Uterus (tissue), 4 donors: Measurements from ENCODE around the gene PPP6R2. TPM values are rescaled to one million over a fixed set of nuclear protein-coding genes. Genes with fewer than 3 reads are reported as not detected.
A peak's percentile ranks its signal among the peaks of the same experiment; 100 is the strongest.

Source experiments
- DNase-seq, 2 donors: peaks; one replicate each; pipeline ENCODE4 v3.0.0-alpha.2; 2019 to 2020
- H3K27ac ChIP-seq, 2 donors: fragments of 200-600 bp; sonication (generic); 1 replicate in 1 of 2; 2 replicates in 1 of 2; pipeline ENCODE4 v1.5.1; 2016 to 2018
- H3K27me3 ChIP-seq, 2 donors: fragments of 200-600 bp; sonication (generic); one replicate each; pipeline ENCODE4 v1.5.1; 2018 to 2019; ENCODE audit warnings: control low read depth in 1 of 2
- H3K36me3 ChIP-seq, 2 donors: fragments of 200-600 bp; sonication (generic); one replicate each; pipeline ENCODE4 v1.5.1; 2019; ENCODE audit warnings: control low read depth in 1 of 2
- H3K4me1 ChIP-seq, 2 donors: fragments of 200-600 bp; sonication (generic); one replicate each; pipeline ENCODE4 v1.5.1; 2018 to 2019; ENCODE audit warnings: control low read depth in 1 of 2
- H3K4me3 ChIP-seq, 2 donors: fragments of 200-600 bp; sonication (generic); 1 replicate in 1 of 2; 2 replicates in 1 of 2; pipeline ENCODE4 v1.5.1; 2018 to 2019; ENCODE audit warnings: mild to moderate bottlenecking in 1 of 2
- H3K9me3 ChIP-seq, 2 donors: fragments of 200-600 bp; sonication (generic); one replicate each; pipeline ENCODE4 v1.5.1; 2019; ENCODE audit warnings: control low read depth in 1 of 2
- CTCF ChIP-seq, 4 experiments: fragments of 200-600 bp in 2 of 4; fragments of 450-650 bp in 2 of 4; sonication (generic) in 2 of 4; IDR thresholded peaks; one replicate each; pipeline ENCODE4 v1.5.1; 2016 to 2019; ENCODE audit warnings: antibody characterized with exemption in 4 of 4, mild to moderate bottlenecking in 2 of 4, moderate library complexity in 1 of 4
- POLR2A ChIP-seq, 2 donors: fragments of 450-650 bp; IDR thresholded peaks; one replicate each; pipeline ENCODE4 v1.6.1; 2016; ENCODE audit warnings: antibody characterized with exemption in 2 of 2, mild to moderate bottlenecking in 1 of 2, moderate library complexity in 1 of 2
- intact Hi-C: fragments of 100-400 bp; cut with DNase I; formaldehyde crosslinking; loops from one replicate; pipeline ENCODE4 v1.15.1; 2023; ENCODE audit warnings: low total_unique reads
- total RNA-seq, 4 donors: library from RNA; depleted of rRNA in 3 of 4; stranded (reverse); fragments of >200 nt in 3 of 4; gene quantifications; one replicate each; pipeline versions ENCODE4 v1.1.0 to v1.2.4, GENCODE V29; 2014 to 2023
- donor health status: DM: yes; HTN: yes; CAD: no.

PPP6R2 gene
- total RNA-seq, 4 donors from 2014 or later: 42.4 to 73.1 (median 47.2) TPM

DNA sequence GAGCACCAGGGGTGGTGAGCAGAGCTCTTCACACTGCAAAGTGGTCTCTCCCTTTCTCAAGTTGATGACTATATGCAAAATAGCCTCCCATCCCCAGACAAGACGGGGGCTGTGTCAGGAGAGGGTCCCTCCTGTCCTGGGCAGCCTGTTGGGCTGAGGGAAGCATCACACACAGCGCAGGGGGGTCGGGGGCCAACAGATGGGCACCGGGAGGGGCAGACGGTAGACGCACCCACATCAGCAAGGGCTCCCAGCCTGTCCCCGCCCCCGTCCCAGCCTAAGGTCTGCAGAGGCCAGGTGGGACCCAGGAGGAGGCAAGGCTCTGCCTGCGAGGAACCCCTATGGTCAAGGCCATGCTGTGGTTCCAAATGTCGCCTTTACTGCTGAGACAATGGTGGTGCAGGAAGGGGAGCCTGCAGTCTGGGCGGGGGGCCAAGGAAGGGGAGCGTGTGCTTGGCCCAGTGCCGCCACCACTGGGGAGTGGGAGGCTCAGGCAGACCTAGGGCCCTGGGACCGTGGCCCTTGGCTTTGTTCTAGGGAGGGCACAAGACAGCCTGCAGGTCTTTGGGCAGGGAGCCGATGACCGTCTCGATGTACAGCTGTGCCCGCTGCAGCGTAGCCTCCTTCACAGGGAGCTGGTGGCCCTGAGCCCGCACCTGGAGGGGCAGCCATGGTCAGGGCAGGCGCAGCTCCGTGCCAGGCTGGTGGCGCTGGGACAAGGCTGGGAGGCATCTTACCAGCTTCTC lies 31.3 kb upstream of the PPP6R2 start:
- TF ChIP-seq POLR2A (IDR thresholded peaks at IDR 0.05): no peak
- TF ChIP-seq CTCF (IDR thresholded peaks at IDR 0.05): no peak
- Histone ChIP-seq H3K4me3 (no peak overlapping the region), H3K27me3 (no peaks in the 10 kb centered on the region), H3K36me3 (no peaks in the 10 kb centered on the region), H3K9me3 (no peaks in the 10 kb centered on the region), H3K27ac (no peak overlapping the region), H3K4me1 (peaks cover 0 to 17% of the 10 kb centered on the region in 2 donors)
- intact Hi-C loops: no loop called here
- no peak for DNase-seq

- H3K4me1 ChIP-seq: peaks cover 0 to 17% of the 10 kb centered on the region in 2 donors
- intact Hi-C loops: no loop called here
- no peaks in the 10 kb centered on the region for H3K36me3 ChIP-seq
- no peaks in the 10 kb centered on the region for H3K27me3 ChIP-seq
- no peak for DNase-seq
- H3K27ac ChIP-seq: no peak overlapping the region
- H3K4me3 ChIP-seq: no peak overlapping the region
- no peak for TF ChIP-seq CTCF (IDR thresholded peaks at IDR 0.05)
- no peak for TF ChIP-seq POLR2A (IDR thresholded peaks at IDR 0.05)
- no peaks in the 10 kb centered on the region for H3K9me3 ChIP-seq
Observed at GRCh38 chr22:50312371-50312770, 30.8 kb upstream of the PPP6R2 start.

DNA sequence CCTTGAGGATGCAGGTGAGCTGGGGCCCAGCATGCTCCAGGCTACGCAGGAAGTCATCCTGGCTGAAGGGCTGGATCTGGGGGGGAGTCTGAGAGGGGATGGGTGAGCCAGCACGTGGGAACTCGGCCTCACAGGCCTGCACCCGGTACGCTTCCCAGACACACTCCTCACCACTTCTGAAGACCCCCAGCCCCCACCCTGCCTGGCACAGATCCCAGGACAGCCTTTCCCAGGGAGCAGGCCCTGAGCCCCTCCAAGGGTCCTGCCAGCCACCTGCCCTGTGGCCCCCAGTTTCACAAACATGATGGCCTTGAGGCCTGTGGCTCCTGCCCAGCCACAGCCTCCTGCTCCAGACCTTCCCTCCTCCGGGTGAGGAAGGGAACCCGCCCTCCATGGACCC lies 30.1 kb upstream of the PPP6R2 start:
- intact Hi-C loops: no loop called here
- Histone ChIP-seq H3K27ac (no peak overlapping the region), H3K4me1 (peaks cover 0 to 14% of the 10 kb centered on the region in 2 donors), H3K9me3 (no peaks in the 10 kb centered on the region), H3K27me3 (no peaks in the 10 kb centered on the region), H3K36me3 (no peaks in the 10 kb centered on the region), H3K4me3 (no peak overlapping the region)
- no peak for TF ChIP-seq CTCF (IDR thresholded peaks at IDR 0.05)
- no peak for TF ChIP-seq POLR2A (IDR thresholded peaks at IDR 0.05)
- DNase-seq: peak in 1 of 2 donors; percentile 12

- no peaks in the 10 kb centered on the region for H3K9me3 ChIP-seq
- H3K4me3 ChIP-seq: no peak overlapping the region
- intact Hi-C loops: no loop called here
- no peaks in the 10 kb centered on the region for H3K27me3 ChIP-seq
- H3K27ac ChIP-seq: no peak overlapping the region
- no peak for DNase-seq
- TF ChIP-seq CTCF (IDR thresholded peaks at IDR 0.05) (no peak), POLR2A (IDR thresholded peaks at IDR 0.05) (no peak)
- no peaks in the 10 kb centered on the region for H3K36me3 ChIP-seq
- H3K4me1 ChIP-seq: peaks cover 0 to 8% of the 10 kb centered on the region in 2 donors
Observed at GRCh38 chr22:50313600-50313999, 29.5 kb upstream of the PPP6R2 start.

DNA sequence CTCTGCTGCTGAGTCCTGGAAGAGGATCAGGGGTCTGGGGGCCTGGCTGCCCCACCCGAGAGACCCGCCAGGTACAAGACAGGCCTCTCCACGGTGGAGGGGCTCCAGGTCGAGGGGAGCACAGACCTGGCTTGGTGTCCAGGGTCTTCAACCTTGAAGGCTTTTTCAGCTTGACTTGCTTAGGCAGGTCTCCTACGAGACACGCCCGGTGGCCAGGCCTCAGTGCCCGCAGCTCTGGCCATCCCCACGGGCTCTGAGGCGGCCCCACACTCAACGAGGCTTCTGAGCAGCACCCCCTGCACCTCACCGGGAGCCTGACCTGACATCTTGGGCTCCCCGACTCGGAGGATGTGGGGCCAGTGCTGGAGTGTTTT lies 29.1 kb upstream of the PPP6R2 start:
- no peak for DNase-seq
- TF ChIP-seq CTCF (IDR thresholded peaks at IDR 0.05) (no peak), POLR2A (IDR thresholded peaks at IDR 0.05) (no peak)
- H3K4me1 ChIP-seq: peaks cover 0 to 3% of the 10 kb centered on the region in 2 donors
- no peaks in the 10 kb centered on the region for H3K9me3 ChIP-seq
- no peaks in the 10 kb centered on the region for H3K36me3 ChIP-seq
- intact Hi-C loops: no loop called here
- no peak overlapping the region for H3K4me3 ChIP-seq
- no peak overlapping the region for H3K27ac ChIP-seq
- no peaks in the 10 kb centered on the region for H3K27me3 ChIP-seq
